NT2/D1 (cell line): Measurements from ENCODE around the gene MAU2.

Experiments used
- YY1 ChIP-seq: IDR thresholded peaks from 2 replicates; pipeline ENCODE4 v1.6.1; 2011; ENCODE audit not compliant: insufficient read length, insufficient read depth
- ZNF274 ChIP-seq: IDR thresholded peaks from 2 replicates; pipeline ENCODE4 v1.6.1; 2011; ENCODE audit warnings: mild to moderate bottlenecking, low read depth, low read length

DNA sequence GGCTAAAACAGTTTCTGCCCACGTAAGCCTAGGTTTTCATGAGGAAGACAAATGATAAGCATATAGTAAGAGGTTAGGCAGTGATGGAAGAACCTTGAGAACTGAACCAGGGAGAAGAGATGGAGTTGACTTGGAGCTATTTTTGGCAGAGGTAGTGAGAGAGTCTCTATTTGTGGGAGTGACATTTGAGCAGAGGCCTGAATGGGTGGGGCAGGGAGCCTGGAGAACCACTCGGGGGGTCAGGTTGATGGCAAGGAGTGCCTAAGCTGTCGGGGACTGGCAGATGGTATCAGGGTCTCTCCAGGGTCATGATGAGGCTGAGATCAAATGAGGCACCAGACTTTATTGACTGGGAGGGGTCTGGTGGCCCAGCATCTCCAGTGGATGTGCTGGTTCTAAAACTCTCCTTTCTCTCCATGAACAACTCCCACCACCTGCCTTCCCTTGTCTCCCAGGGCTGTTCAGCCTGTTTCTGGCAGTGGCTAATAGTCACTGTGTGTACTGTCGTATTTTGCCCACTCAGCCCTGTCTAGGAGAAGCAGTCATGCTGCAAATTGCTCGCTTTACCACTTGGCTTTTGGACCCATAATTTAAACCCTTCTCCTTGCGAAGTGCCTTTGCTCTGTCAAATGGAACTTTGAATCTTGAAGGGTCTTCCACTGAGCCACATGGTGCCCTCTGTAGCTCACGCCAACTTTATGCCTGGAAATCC lies 3.6 kb downstream of the MAU2 start:
- TF ChIP-seq YY1 (no peak), ZNF274 (no peak)
